ENCODE data around the gene METTL25. TPM values are rescaled to one million over a fixed set of nuclear protein-coding genes. Genes with fewer than 3 reads are reported as not detected.

Gene METTL25
- total RNA-seq, result 1 to 10 TPM; 5.2 to 6.2 TPM

DNA sequence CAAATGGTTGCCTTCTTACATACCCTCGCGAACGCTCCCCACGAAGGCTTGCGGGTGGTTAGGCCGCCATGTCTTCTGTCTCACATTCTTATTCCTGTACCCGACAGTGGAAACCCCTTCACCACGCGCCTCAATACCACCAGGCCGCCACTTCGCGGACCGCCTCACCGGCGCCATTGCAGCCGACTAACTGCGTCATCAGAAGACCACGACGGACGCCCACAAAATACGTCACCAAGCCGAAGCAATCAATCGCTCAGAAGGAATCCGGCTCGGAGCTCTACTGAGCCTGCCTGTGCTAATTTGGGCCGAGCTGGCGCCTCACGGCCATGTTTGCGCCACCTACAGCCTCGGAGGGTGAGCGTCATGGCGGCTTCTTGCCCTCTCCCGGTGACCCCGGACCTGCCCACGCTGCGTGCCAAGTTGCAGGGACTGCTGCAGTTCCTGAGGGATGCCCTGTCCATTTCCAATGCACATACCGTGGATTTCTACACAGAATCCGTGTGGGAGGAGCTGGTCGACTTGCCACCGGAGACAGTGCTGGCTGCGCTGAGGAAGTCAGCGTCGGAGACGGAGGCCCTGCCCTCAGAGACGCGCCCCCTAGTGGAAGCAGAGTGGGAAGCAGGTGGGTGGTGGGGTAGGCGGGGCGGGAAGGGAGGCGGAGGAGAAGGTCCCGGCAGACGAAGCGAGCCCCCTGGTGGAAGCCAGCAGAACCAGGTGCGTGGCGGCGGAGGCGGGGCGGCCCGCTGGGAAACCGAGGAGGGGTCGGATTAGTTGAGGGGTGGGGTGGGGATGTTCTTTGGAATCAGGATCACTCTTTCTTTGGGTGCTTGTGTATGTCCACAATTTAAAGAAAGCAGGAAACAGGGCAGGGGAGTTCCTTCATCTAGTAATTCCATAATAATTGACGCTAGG is at the start of gene METTL25, which contains the start of gene CCDC59:
Gene METTL25 (plus strand): TSS at position 330 of the 915 bp plus-strand sequence. CDS start 37 bp downstream, at position 367.
Gene CCDC59 (minus strand): TSS at position 188 of the 915 bp plus-strand sequence. CDS start 11 bp downstream, at position 177.
- Mint-ChIP-seq H3K4me1 (ENCODE audit: low read depth) (peaks cover 44% of the 10 kb centered on the region), H3K27ac (peak within 1 kb of the TSS; percentile 97), H3K36me3 (peaks cover 42% of the 10 kb centered on the region), H3K9me3 (no peaks in the 10 kb centered on the region), H3K27me3 (no peaks in the 10 kb centered on the region), H3K4me3 (peak within 1 kb of the TSS; percentile 98)
- DNase-seq, result peak; percentile 98
- ChIA-PET CTCF (interaction anchor here (0.6 to 2.7 kb wide), 11 partner anchors 8 to 714 kb away, joined by 3 to 14 read pairs (median 4); partner anchors contain the start of gene TMTC2), POLR2A (interaction anchor here (0.6 to 0.7 kb wide), 3 partner anchors 53 to 346 kb away, joined by 3 to 4 read pairs (median 3); no protein-coding TSS in a partner anchor)
- intact Hi-C loops (cut with micrococcal nuclease), result loop anchor here (1.0 kb wide), 2 partner anchors 328 to 714 kb away; partner anchors contain the start of gene TMTC2

GRCh38 chr12:82314406-82314892 is 43.9 kb upstream of the METTL25 start:
- POLR2A ChIA-PET, result no interaction called here
- H3K4me1 Mint-ChIP-seq (ENCODE audit: low read depth), result no peaks in the 10 kb centered on the region
- peaks cover 7% of the 10 kb centered on the region for H3K27me3 Mint-ChIP-seq
- no peak overlapping the region for H3K4me3 Mint-ChIP-seq
- no peak overlapping the region for H3K27ac Mint-ChIP-seq
- intact Hi-C loops (cut with micrococcal nuclease), result no loop called here
- CTCF ChIA-PET, result no interaction called here
- no peaks in the 10 kb centered on the region for H3K36me3 Mint-ChIP-seq
- peaks cover 8% of the 10 kb centered on the region for H3K9me3 Mint-ChIP-seq
- DNase-seq, result no peak

DNA sequence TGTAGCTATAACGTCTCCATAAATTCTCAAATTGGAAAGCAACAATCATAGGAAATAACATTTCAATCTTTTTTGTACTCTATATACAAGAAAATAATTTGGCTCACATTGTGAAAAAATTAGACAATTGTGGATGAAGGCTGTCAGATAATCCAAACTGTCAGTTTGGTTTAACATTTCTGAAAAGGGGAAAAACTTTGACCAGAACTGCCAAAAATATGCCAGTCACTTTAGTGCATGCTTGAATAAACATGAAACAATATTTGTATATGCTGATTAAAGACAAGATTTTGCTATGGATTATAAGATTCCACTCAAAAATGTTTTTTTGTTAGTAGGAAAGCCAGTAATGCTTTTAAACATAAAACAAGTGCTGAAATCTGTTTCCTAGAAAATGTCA is 39.1 kb upstream of the METTL25 start:
- ChIA-PET CTCF (no interaction called here), POLR2A (no interaction called here)
- Mint-ChIP-seq H3K4me1 (ENCODE audit: low read depth) (no peaks in the 10 kb centered on the region), H3K36me3 (no peaks in the 10 kb centered on the region), H3K27ac (no peak overlapping the region), H3K9me3 (no peaks in the 10 kb centered on the region), H3K27me3 (peaks cover 6% of the 10 kb centered on the region), H3K4me3 (no peak overlapping the region)
- no peak for DNase-seq
- intact Hi-C loops (cut with micrococcal nuclease), result no loop called here

DNA sequence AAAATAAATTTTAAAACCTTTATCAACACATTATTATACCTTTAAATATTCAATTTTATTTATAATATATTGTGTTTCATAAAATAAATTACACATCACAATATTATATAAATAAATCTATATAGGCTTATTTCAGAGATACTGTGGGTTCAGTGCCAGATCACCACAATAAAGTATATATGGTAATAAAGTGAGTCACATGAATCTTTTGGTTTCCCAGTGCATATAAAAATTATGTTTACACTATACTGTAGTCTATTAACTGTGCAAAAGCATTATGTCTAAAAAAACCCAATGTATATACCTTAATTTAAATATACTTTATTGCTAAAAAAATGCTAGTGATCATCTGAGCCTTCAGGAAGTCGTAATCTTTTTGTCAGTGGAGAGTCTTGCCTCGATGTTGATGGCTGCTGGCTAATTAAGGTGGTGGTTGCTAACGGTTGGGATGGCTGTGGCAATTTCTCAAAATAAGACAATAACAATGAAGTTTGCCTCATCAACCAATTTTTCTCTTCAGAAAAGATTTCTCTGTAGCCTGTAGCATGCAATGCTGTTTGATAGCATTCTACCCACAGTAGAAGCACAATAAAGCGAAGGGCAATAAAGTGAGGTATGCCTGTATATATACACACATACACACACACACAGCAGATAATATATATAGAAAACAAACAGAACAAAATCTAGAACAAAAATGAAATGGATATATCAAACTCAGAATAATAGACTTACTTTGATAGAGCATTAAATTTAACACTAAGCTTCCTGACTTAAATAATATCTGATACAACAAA is 32.6 kb upstream of the METTL25 start:
- Mint-ChIP-seq H3K27ac (no peak overlapping the region), H3K27me3 (peaks cover 4% of the 10 kb centered on the region), H3K36me3 (no peaks in the 10 kb centered on the region), H3K9me3 (no peaks in the 10 kb centered on the region), H3K4me3 (no peak overlapping the region), H3K4me1 (ENCODE audit: low read depth) (no peaks in the 10 kb centered on the region)
- POLR2A ChIA-PET, result no interaction called here
- DNase-seq, result no peak
- CTCF ChIA-PET, result no interaction called here
- intact Hi-C loops (cut with micrococcal nuclease), result no loop called here

GRCh38 chr12:82326905-82327503 is 31.3 kb upstream of the METTL25 start:
- Mint-ChIP-seq H3K27ac (no peak overlapping the region), H3K4me1 (ENCODE audit: low read depth) (no peaks in the 10 kb centered on the region), H3K27me3 (peaks cover 2% of the 10 kb centered on the region), H3K36me3 (no peaks in the 10 kb centered on the region), H3K9me3 (no peaks in the 10 kb centered on the region), H3K4me3 (no peak overlapping the region)
- POLR2A ChIA-PET, result no interaction called here
- DNase-seq, result no peak
- intact Hi-C loops (cut with micrococcal nuclease), result loop anchor here (1.0 kb wide), 1 partner anchor 683 kb away; no protein-coding TSS in a partner anchor
- CTCF ChIA-PET, result no interaction called here

DNA sequence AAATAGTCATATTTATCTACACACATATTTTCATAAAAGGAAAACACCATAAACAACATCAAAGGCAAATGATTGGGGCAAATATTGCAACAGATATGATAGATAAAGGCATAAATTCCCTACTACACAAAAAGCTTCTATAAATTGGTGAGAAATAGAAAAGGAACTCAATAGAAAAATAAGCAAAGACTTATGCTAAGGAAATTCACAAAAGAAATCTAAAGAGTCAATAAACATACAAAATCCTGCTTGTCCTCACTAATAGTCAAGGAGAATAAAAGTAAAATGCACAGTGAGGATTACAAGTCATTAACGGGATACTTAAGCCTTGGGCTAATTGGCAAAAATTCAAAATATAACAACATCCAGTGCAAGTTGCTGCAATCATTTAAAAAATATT is 30.5 kb upstream of the METTL25 start:
- no peak overlapping the region for H3K4me3 Mint-ChIP-seq

GRCh38 chr12:82329508-82329907 is 28.8 kb upstream of the METTL25 start:
- H3K36me3 Mint-ChIP-seq, result no peaks in the 10 kb centered on the region
- no peak for DNase-seq
- H3K27ac Mint-ChIP-seq, result no peak overlapping the region
- H3K9me3 Mint-ChIP-seq, result no peaks in the 10 kb centered on the region
- intact Hi-C loops (cut with micrococcal nuclease), result no loop called here
- ChIA-PET POLR2A (interaction anchor here (0.6 kb wide), 1 partner anchor 27 kb away, joined by 4 read pairs; no protein-coding TSS in a partner anchor), CTCF (no interaction called here)
- H3K4me1 Mint-ChIP-seq (ENCODE audit: low read depth), result no peaks in the 10 kb centered on the region
- no peaks in the 10 kb centered on the region for H3K27me3 Mint-ChIP-seq
- no peak overlapping the region for H3K4me3 Mint-ChIP-seq

More for the DNA sequence above, 30.5 kb upstream of the METTL25 start:
- CTCF ChIA-PET, result no interaction called here
- no peaks in the 10 kb centered on the region for H3K36me3 Mint-ChIP-seq
- peaks cover 2% of the 10 kb centered on the region for H3K27me3 Mint-ChIP-seq
- DNase-seq, result no peak
- no peak overlapping the region for H3K27ac Mint-ChIP-seq
- H3K4me1 Mint-ChIP-seq (ENCODE audit: low read depth), result no peaks in the 10 kb centered on the region
- H3K9me3 Mint-ChIP-seq, result no peaks in the 10 kb centered on the region
- intact Hi-C loops (cut with micrococcal nuclease), result loop anchor here (1.0 kb wide), 1 partner anchor 684 kb away; no protein-coding TSS in a partner anchor
- POLR2A ChIA-PET, result no interaction called here

- no peak for DNase-seq
- H3K4me1 Mint-ChIP-seq (ENCODE audit: low read depth), result peaks cover 5% of the 10 kb centered on the region
- intact Hi-C loops (cut with micrococcal nuclease), result no loop called here
- H3K4me3 Mint-ChIP-seq, result no peak overlapping the region
- no peaks in the 10 kb centered on the region for H3K9me3 Mint-ChIP-seq
- peaks cover 23% of the 10 kb centered on the region for H3K36me3 Mint-ChIP-seq
- H3K27ac Mint-ChIP-seq, result no peak overlapping the region
- no peaks in the 10 kb centered on the region for H3K27me3 Mint-ChIP-seq
- CTCF ChIA-PET, result interaction anchor here (1.2 kb wide), 1 partner anchor 8 kb away, joined by 4 read pairs; the partner anchor contains the start of genes CCDC59 and METTL25
- POLR2A ChIA-PET, result no interaction called here
Measured at GRCh38 chr12:82350161-82350560, 8.2 kb upstream of the METTL25 start.

- no peak for DNase-seq
- Mint-ChIP-seq H3K4me1 (ENCODE audit: low read depth) (peaks cover 17% of the 10 kb centered on the region), H3K36me3 (peaks cover 35% of the 10 kb centered on the region), H3K4me3 (no peak overlapping the region), H3K27me3 (no peaks in the 10 kb centered on the region), H3K27ac (no peak overlapping the region), H3K9me3 (no peaks in the 10 kb centered on the region)
- intact Hi-C loops (cut with micrococcal nuclease), result no loop called here
- ChIA-PET CTCF (no interaction called here), POLR2A (no interaction called here)
Measured at GRCh38 chr12:82351390-82351789, 6.9 kb upstream of the METTL25 start.

- intact Hi-C loops (cut with micrococcal nuclease), result no loop called here
- ChIA-PET POLR2A (no interaction called here), CTCF (interaction anchor here (1.1 to 2.7 kb wide), 5 partner anchors 10 to 713 kb away, joined by 3 to 14 read pairs (median 6); no protein-coding TSS in a partner anchor)
- Mint-ChIP-seq H3K36me3 (peaks cover 46% of the 10 kb centered on the region), H3K4me3 (peak overlapping the region; percentile 98), H3K27me3 (no peaks in the 10 kb centered on the region), H3K27ac (peak overlapping the region; percentile 97), H3K9me3 (no peaks in the 10 kb centered on the region), H3K4me1 (ENCODE audit: low read depth) (peaks cover 44% of the 10 kb centered on the region)
- no peak for DNase-seq
Measured at GRCh38 chr12:82357340-82357739, 989 bp upstream of the METTL25 start.

DNA sequence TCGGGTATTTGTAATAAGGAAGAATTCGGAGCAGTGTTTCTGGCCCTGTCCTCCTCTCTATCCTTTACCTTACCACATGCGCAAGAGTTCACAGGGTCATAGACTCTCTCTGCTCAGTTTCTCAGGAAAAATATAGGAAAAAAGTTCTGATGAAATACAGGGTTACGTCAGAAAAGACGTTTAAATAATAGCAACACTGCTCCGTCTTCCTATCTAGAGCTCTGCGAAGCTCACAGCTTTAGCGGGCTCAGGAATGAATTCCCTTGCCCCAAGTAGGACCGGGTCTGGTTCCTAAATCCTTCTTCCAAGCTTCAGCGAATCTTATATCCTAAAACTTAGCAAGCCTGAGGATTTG is 507 bp upstream of the METTL25 start:
- ChIA-PET CTCF (interaction anchor here (0.6 to 2.7 kb wide), 11 partner anchors 8 to 714 kb away, joined by 3 to 14 read pairs (median 4); partner anchors contain the start of gene TMTC2), POLR2A (interaction anchor here (0.6 kb wide), 1 partner anchor 347 kb away, joined by 3 read pairs; no protein-coding TSS in a partner anchor)
- intact Hi-C loops (cut with micrococcal nuclease), result loop anchor here (1.0 kb wide), 2 partner anchors 328 to 714 kb away; partner anchors contain the start of gene TMTC2
- Mint-ChIP-seq H3K9me3 (no peaks in the 10 kb centered on the region), H3K4me1 (ENCODE audit: low read depth) (peaks cover 44% of the 10 kb centered on the region), H3K27me3 (no peaks in the 10 kb centered on the region), H3K27ac (peak overlapping the region; percentile 97), H3K36me3 (peaks cover 46% of the 10 kb centered on the region), H3K4me3 (peak overlapping the region; percentile 98)
- no peak for DNase-seq

Measured in activated CD4-positive, alpha-beta memory T cell treated with anti-CD3 and anti-CD28 coated beads for 36 hours (primary cell).